HEK293T (cell line): ENCODE results near the gene KLF6.

Experiments used
- CTCF ChIA-PET: fragments of 350-600 bp; formaldehyde crosslinking; extraction: SDS; loops from one replicate; lab custom pipeline; 2021; ENCODE audit warnings: antibody characterized with exemption, inconsistent platforms; lab: Yijun Ruan, JAX
- POLR2A ChIA-PET: fragments of 350-600 bp; formaldehyde crosslinking; extraction: SDS; loops from one replicate; lab custom pipeline; 2020; ENCODE audit warnings: antibody characterized with exemption, inconsistent platforms; lab: Yijun Ruan, JAX
- DNase-seq: peaks from one replicate; pipeline ENCODE4 v3.0.0; 2012; ENCODE audit warnings: mixed read lengths; ENCODE audit errors: extremely low spot score
- ARNT ChIP-seq: fragments of 450-650 bp; IDR thresholded peaks from 2 replicates; pipeline ENCODE4 v1.6.1; 2017; ENCODE audit warnings: mild to moderate bottlenecking
- BHLHE40 ChIP-seq: fragments of 450-650 bp; IDR thresholded peaks from 2 replicates; pipeline ENCODE4 v1.6.1; 2016; ENCODE audit warnings: mild to moderate bottlenecking, moderate library complexity, borderline replicate concordance
- CTBP1 ChIP-seq: fragments of 450-650 bp; IDR thresholded peaks from 2 replicates; pipeline ENCODE4 v1.6.1; 2016; ENCODE audit warnings: borderline replicate concordance
- ELF4 ChIP-seq: fragments of 450-650 bp; IDR thresholded peaks from 2 replicates; pipeline ENCODE4 v1.6.1; 2017; ENCODE audit warnings: antibody characterized with exemption
- FOXA1 ChIP-seq: fragments of 450-650 bp; IDR thresholded peaks from 2 replicates; pipeline ENCODE4 v1.6.1; 2016; ENCODE audit warnings: mild to moderate bottlenecking
- FOXK2 ChIP-seq: fragments of 450-650 bp; IDR thresholded peaks from 2 replicates; pipeline ENCODE4 v1.6.1; 2016; ENCODE audit warnings: mild to moderate bottlenecking
- FOXM1 ChIP-seq: fragments of 450-650 bp; IDR thresholded peaks from 2 replicates; pipeline ENCODE4 v1.6.1; 2017; ENCODE audit warnings: mild to moderate bottlenecking, borderline replicate concordance
- HDGF ChIP-seq: fragments of 450-650 bp; IDR thresholded peaks from 2 replicates; pipeline ENCODE4 v1.6.1; 2017; ENCODE audit warnings: antibody characterized with exemption, borderline replicate concordance
- L3MBTL2 ChIP-seq: fragments of 450-650 bp; conservative IDR thresholded peaks from 2 replicates; pipeline ENCODE4 v1.6.1; 2016; ENCODE audit warnings: mild to moderate bottlenecking
- LEF1 ChIP-seq: fragments of 450-650 bp; IDR thresholded peaks from 2 replicates; pipeline ENCODE4 v1.6.1; 2017; ENCODE audit warnings: mild to moderate bottlenecking, borderline replicate concordance
- NFRKB ChIP-seq: fragments of 450-650 bp; IDR thresholded peaks from 2 replicates; pipeline ENCODE4 v1.6.1; 2016; ENCODE audit warnings: mild to moderate bottlenecking, moderate library complexity
- SP1 ChIP-seq: fragments of 450-650 bp; IDR thresholded peaks from 2 replicates; pipeline ENCODE4 v1.6.1; 2017
- SUZ12 ChIP-seq: fragments of 450-650 bp; IDR thresholded peaks from 2 replicates; pipeline ENCODE4 v1.6.1; 2016; ENCODE audit warnings: mild to moderate bottlenecking
- TARDBP ChIP-seq: fragments of 450-650 bp; IDR thresholded peaks from 2 replicates; pipeline ENCODE4 v1.6.1; 2016
- ZNF384 ChIP-seq: fragments of 450-650 bp; IDR thresholded peaks from 2 replicates; pipeline ENCODE4 v1.6.1; 2016
- TF ChIP-seq, protein P1 (sequence below): fragments of 450-650 bp; IDR thresholded peaks from 2 replicates; pipeline ENCODE4 v1.6.1; 2016

The KLF6 gene

DNA sequence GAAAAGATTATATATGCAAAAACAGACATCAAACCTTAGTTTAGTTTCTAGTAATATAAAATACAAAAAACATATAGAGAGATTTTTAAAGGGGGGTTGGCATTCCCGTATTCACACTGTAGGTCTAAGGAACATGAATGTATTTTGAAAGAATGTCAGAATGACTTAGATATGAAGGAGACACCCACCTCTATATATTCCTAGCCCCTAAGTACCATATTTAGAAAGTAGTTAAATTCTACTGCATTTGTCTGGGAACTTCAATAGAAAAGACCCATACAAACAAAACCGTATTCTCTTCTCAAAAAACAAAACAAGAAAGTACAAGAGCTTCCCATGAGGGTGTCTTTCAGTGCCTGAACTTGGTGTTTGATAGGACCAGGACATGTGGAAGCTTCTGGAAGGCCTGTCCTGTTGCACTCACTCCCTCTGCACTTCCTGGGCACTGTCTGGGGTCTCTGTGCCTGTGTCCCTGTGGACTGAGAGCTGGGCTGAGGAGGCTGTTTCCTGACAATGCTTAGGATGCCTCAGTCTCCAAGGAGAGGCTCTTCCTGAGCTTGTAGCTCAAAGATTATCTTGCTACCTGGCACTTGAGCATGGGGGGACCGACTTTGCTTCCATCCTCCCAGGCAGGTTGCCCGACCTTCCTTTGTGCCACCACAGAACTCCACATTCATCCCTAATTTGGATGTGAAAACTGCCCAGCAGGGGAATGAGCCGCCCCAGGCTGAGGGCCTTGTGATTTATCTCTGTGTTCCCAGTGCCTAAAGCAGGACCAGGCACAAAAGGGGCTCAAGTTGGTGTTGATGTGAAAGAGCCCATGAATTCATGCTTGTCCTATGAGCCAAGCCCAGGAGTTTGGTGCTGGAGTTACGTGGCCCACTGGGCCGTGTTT lies 44.4 kb upstream of the KLF6 start:
- POLR2A ChIA-PET: interaction anchor here (0.6 to 8.2 kb wide), 5 partner anchors 22 to 1716 kb away, joined by 3 to 54 read pairs (median 5); partner anchors contain the start of gene KLF6
- CTCF ChIA-PET: interaction anchor here (0.7 kb wide), 1 partner anchor 59 kb away, joined by 3 read pairs; no protein-coding TSS in a partner anchor
- TF ChIP-seq FOXK2: no peak
- no peak for TF ChIP-seq FOXA1
- no peak for TF ChIP-seq HDGF
- no peak for TF ChIP-seq CTBP1
- no peak for TF ChIP-seq ZNF384
- TF ChIP-seq LEF1: no peak
- TF ChIP-seq ARNT: no peak
- no peak for DNase-seq

DNA sequence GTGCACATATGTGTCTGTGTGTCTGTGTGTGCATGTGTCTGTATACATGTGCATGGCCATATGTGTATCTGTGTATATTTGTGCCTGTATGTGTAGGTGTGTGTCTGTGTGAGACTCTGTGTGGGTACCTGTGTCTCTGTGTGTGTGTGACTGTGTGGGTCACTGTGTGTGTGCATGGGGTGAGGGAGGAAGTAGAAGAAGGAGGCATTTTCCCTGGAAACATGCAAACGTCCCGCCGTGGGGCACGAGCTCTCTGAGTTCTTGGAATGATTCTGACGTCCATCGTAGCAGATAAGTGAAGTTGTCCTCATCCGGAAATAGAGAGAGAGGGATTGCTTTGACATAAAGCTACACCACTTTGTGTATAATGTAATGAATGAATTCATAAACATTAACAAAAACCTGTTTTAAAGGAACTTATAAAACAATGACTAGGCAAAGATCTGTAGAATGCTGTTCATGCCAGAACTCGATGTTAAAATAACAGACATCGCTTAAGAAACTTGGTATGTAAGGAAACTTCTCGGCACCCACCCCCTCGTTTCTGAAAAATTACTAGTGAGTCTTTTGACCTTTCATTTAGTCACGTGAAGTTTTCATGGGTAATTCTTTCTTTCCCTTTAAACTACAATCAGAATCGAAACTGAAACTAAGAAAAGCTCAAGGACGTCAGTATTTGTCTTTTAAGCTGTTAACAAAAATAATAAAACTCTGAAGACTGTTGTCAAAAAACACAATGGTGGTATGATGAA lies 43.6 kb upstream of the KLF6 start:
- ChIA-PET CTCF (interaction anchor here (0.7 kb wide), 1 partner anchor 58 kb away, joined by 3 read pairs; no protein-coding TSS in a partner anchor), POLR2A (interaction anchor here (1.0 to 8.2 kb wide), 3 partner anchors 22 to 50 kb away, joined by 5 to 54 read pairs (median 6); partner anchors contain the start of gene KLF6)
- TF ChIP-seq FOXK2: no peak
- TF ChIP-seq ZNF384: no peak
- no peak for TF ChIP-seq SP1
- TF ChIP-seq FOXA1: no peak
- no peak for TF ChIP-seq ELF4
- no peak for TF ChIP-seq FOXM1
- no peak for TF ChIP-seq TARDBP
- no peak for TF ChIP-seq BHLHE40
- TF ChIP-seq SUZ12: no peak
- TF ChIP-seq, protein P1, sequence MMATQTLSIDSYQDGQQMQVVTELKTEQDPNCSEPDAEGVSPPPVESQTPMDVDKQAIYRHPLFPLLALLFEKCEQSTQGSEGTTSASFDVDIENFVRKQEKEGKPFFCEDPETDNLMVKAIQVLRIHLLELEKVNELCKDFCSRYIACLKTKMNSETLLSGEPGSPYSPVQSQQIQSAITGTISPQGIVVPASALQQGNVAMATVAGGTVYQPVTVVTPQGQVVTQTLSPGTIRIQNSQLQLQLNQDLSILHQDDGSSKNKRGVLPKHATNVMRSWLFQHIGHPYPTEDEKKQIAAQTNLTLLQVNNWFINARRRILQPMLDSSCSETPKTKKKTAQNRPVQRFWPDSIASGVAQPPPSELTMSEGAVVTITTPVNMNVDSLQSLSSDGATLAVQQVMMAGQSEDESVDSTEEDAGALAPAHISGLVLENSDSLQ: no peak
- no peak for TF ChIP-seq CTBP1
- no peak for TF ChIP-seq ARNT
- TF ChIP-seq HDGF: no peak
- TF ChIP-seq L3MBTL2: no peak
- no peak for TF ChIP-seq LEF1
- no peak for TF ChIP-seq NFRKB
- DNase-seq: no peak

DNA sequence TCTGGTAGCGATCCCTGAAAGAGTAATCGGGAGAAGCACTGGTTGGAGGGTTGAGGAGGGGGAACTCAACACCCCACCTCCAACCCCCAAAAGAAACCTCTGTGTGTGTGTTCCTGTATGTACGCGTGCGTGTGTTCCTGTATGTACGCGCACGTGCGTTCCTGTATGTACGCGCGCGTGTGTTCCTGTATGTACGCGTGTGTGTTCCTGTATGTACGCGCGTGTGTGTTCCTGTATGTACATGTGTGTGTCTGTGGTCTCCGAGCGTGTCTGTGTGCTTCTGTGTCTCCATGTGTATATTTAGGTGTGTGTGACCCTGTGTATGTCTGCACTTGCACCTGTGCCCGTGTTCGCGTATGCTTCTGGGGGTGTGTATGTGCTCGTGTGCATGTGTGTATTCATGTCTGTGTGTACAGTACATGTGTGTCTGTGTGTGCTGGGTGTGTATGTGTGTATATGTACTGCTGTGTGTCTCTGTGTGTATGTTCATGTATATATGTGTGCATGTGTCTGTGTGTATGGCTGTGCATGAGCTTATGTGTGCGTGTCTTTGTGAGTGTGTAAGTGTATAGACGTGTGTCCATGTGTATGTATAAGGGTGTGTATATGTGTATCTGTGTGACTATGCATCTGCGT lies 42.9 kb upstream of the KLF6 start:
- TF ChIP-seq FOXK2 (no peak), HDGF (no peak), ELF4 (no peak), FOXA1 (no peak), SUZ12 (no peak), ZNF384 (no peak)
- TF ChIP-seq, protein P1: no peak
- ChIA-PET POLR2A (interaction anchor here (8.2 kb wide), 1 partner anchor 43 kb away, joined by 54 read pairs; the partner anchor contains the start of gene KLF6), CTCF (no interaction called here)
- no peak for DNase-seq

DNA sequence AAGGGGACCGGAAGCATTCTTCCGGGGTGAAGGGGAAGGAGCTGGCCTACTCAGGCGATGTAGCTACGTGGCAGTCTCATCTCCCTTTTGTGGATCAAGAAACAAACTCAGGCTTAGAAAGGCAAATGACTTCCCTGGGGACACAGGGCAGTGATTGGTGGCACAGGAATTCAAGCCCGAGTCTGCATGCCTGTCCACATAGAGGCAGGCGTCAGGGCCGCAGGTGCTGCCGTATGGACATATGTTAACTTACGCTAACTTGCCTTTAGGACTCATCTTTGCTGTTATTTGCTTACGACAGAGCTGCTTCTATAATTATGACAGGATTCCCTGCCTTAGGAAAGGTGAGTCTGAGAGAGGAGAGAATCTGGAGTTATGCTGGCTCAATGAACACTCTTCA lies 42.3 kb upstream of the KLF6 start:
- CTCF ChIA-PET: no interaction called here

DNA sequence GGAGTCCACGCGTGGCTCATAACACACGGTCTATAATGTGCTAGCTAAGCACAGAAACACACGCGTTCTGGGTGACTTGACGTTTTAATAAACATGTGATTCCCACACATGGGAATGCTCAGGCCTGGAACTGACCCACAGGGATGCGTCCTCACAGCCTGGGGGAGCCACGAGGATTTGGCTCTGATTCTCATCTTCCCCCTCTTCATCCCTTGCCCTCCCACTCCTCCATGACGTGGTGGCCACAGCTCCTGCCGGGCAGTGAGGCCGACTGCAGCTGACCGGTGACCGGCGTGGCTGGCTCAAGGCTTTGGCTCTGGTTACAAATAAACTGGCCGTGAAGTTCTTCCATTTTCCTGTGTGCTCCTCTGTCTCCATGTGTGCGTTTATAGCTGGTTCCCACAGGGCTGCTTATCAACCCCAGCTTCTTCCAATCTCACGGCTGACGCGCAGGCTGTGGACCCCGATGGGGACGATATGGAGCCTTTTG lies 40.9 kb upstream of the KLF6 start:
- ChIA-PET CTCF (no interaction called here), POLR2A (interaction anchor here (8.2 kb wide), 1 partner anchor 41 kb away, joined by 54 read pairs; the partner anchor contains the start of gene KLF6)
- TF ChIP-seq SUZ12 (no peak), SP1 (no peak), HDGF (no peak), FOXA1 (no peak), FOXM1 (no peak), L3MBTL2 (no peak), ELF4 (no peak), BHLHE40 (no peak), CTBP1 (no peak), NFRKB (no peak)
- TF ChIP-seq, protein P1: no peak
- DNase-seq: no peak

More for the DNA sequence above, 42.3 kb upstream of the KLF6 start:
- DNase-seq: no peak
- TF ChIP-seq ZNF384 (no peak), BHLHE40 (no peak), L3MBTL2 (no peak), HDGF (no peak), TARDBP (no peak), FOXM1 (no peak), FOXK2 (no peak), LEF1 (no peak), FOXA1 (no peak)
- POLR2A ChIA-PET: interaction anchor here (8.2 kb wide), 1 partner anchor 43 kb away, joined by 54 read pairs; the partner anchor contains the start of gene KLF6
